Gastroesophageal sphincter (tissue), 3 donors: ENCODE measurements around the gene ERO1B.

ENCODE experiments used
- POLR2A ChIP-seq, 2 donors: fragments of 450-650 bp; IDR thresholded peaks; one replicate each; pipeline ENCODE4 v1.6.1; 2017; ENCODE audit warnings: antibody characterized with exemption in 2 of 2, mild to moderate bottlenecking in 2 of 2, moderate library complexity in 1 of 2
- POLR2AphosphoS5 ChIP-seq: sonication (generic); formaldehyde crosslinking; IDR thresholded peaks from one replicate; pipeline ENCODE4 v1.6.1; 2017; ENCODE audit warnings: antibody characterized with exemption
- TF ChIP-seq, protein P1 (sequence below), 4 experiments: fragments of 200-600 bp in 2 of 4; fragments of 450-650 bp in 2 of 4; sonication (generic) in 1 of 4; IDR thresholded peaks; one replicate each; pipeline ENCODE4 v1.5.1; 2017 to 2019; ENCODE audit warnings: antibody characterized with exemption in 4 of 4, mild to moderate bottlenecking in 2 of 4, moderate library complexity in 2 of 4

- no peak for TF ChIP-seq POLR2AphosphoS5
- no peak for TF ChIP-seq POLR2A (IDR thresholded peaks at IDR 0.05)
- TF ChIP-seq, protein P1, sequence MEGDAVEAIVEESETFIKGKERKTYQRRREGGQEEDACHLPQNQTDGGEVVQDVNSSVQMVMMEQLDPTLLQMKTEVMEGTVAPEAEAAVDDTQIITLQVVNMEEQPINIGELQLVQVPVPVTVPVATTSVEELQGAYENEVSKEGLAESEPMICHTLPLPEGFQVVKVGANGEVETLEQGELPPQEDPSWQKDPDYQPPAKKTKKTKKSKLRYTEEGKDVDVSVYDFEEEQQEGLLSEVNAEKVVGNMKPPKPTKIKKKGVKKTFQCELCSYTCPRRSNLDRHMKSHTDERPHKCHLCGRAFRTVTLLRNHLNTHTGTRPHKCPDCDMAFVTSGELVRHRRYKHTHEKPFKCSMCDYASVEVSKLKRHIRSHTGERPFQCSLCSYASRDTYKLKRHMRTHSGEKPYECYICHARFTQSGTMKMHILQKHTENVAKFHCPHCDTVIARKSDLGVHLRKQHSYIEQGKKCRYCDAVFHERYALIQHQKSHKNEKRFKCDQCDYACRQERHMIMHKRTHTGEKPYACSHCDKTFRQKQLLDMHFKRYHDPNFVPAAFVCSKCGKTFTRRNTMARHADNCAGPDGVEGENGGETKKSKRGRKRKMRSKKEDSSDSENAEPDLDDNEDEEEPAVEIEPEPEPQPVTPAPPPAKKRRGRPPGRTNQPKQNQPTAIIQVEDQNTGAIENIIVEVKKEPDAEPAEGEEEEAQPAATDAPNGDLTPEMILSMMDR (IDR thresholded peaks at IDR 0.05), result no peak
Measured at GRCh38 chr1:236167578-236167977, 114.2 kb downstream of the ERO1B start.
